ENCODE measurements around the gene DDX28.

DDX28 gene

GRCh38 chr16:68062910-68063393, 39.9 kb upstream of the DDX28 start:
- Histone ChIP-seq H3K27ac (ENCODE audit: low read depth, low read length) (no peak overlapping the region), H3K4me3 (ENCODE audit: low read length) (no peak overlapping the region), H3K9ac (ENCODE audit: low read length) (no peak overlapping the region), H3K4me1 (ENCODE audit: control insufficient read depth, insufficient read depth, low read length) (peaks cover 2% of the 10 kb centered on the region), H3K27me3 (ENCODE audit: control insufficient read depth, insufficient read depth, low read length) (no peaks in the 10 kb centered on the region), H3K36me3 (ENCODE audit: control insufficient read depth, insufficient read depth, low read length) (peaks cover 10% of the 10 kb centered on the region)

- H3K9ac ChIP-seq (ENCODE audit: low read length): no peak overlapping the region
- H3K4me3 ChIP-seq (ENCODE audit: low read length): no peak overlapping the region
- no peak overlapping the region for H3K27ac ChIP-seq (ENCODE audit: low read depth, low read length)
- no peaks in the 10 kb centered on the region for H3K27me3 ChIP-seq (ENCODE audit: control insufficient read depth, insufficient read depth, low read length)
- no peaks in the 10 kb centered on the region for H3K4me1 ChIP-seq (ENCODE audit: control insufficient read depth, insufficient read depth, low read length)
- peaks cover 10% of the 10 kb centered on the region for H3K36me3 ChIP-seq (ENCODE audit: control insufficient read depth, insufficient read depth, low read length)
Observed at GRCh38 chr16:68061396-68061795, 38.4 kb upstream of the DDX28 start.

- H3K27ac ChIP-seq (ENCODE audit: low read depth, low read length): no peak overlapping the region
- no peak overlapping the region for H3K9ac ChIP-seq (ENCODE audit: low read length)
- H3K4me3 ChIP-seq (ENCODE audit: low read length): no peak overlapping the region
- no peaks in the 10 kb centered on the region for H3K27me3 ChIP-seq (ENCODE audit: control insufficient read depth, insufficient read depth, low read length)
- H3K36me3 ChIP-seq (ENCODE audit: control insufficient read depth, insufficient read depth, low read length): peaks cover 10% of the 10 kb centered on the region
- H3K4me1 ChIP-seq (ENCODE audit: control insufficient read depth, insufficient read depth, low read length): no peaks in the 10 kb centered on the region
Observed at GRCh38 chr16:68059804-68060203, 36.8 kb upstream of the DDX28 start.

GRCh38 chr16:68055395-68055794, 32.4 kb upstream of the DDX28 start:
- H3K27ac ChIP-seq (ENCODE audit: low read depth, low read length): no peak overlapping the region
- H3K9ac ChIP-seq (ENCODE audit: low read length): no peak overlapping the region
- no peaks in the 10 kb centered on the region for H3K27me3 ChIP-seq (ENCODE audit: control insufficient read depth, insufficient read depth, low read length)
- peaks cover 5% of the 10 kb centered on the region for H3K36me3 ChIP-seq (ENCODE audit: control insufficient read depth, insufficient read depth, low read length)
- no peak overlapping the region for H3K4me3 ChIP-seq (ENCODE audit: low read length)
- H3K4me1 ChIP-seq (ENCODE audit: control insufficient read depth, insufficient read depth, low read length): no peaks in the 10 kb centered on the region

- H3K36me3 ChIP-seq (ENCODE audit: control insufficient read depth, insufficient read depth, low read length): peaks cover 8% of the 10 kb centered on the region
- H3K4me1 ChIP-seq (ENCODE audit: control insufficient read depth, insufficient read depth, low read length): no peaks in the 10 kb centered on the region
- no peak overlapping the region for H3K9ac ChIP-seq (ENCODE audit: low read length)
- no peak overlapping the region for H3K4me3 ChIP-seq (ENCODE audit: low read length)
- H3K27me3 ChIP-seq (ENCODE audit: control insufficient read depth, insufficient read depth, low read length): no peaks in the 10 kb centered on the region
- H3K27ac ChIP-seq (ENCODE audit: low read depth, low read length): no peak overlapping the region
Observed at GRCh38 chr16:68049449-68049848, 26.4 kb upstream of the DDX28 start.

GRCh38 chr16:68047987-68048386, 25.0 kb upstream of the DDX28 start:
- Histone ChIP-seq H3K4me1 (ENCODE audit: control insufficient read depth, insufficient read depth, low read length) (no peaks in the 10 kb centered on the region), H3K27ac (ENCODE audit: low read depth, low read length) (no peak overlapping the region), H3K27me3 (ENCODE audit: control insufficient read depth, insufficient read depth, low read length) (no peaks in the 10 kb centered on the region), H3K4me3 (ENCODE audit: low read length) (no peak overlapping the region), H3K36me3 (ENCODE audit: control insufficient read depth, insufficient read depth, low read length) (peaks cover 5% of the 10 kb centered on the region), H3K9ac (ENCODE audit: low read length) (no peak overlapping the region)

GRCh38 chr16:68046106-68046505, 23.1 kb upstream of the DDX28 start:
- Histone ChIP-seq H3K4me1 (ENCODE audit: control insufficient read depth, insufficient read depth, low read length) (no peaks in the 10 kb centered on the region), H3K4me3 (ENCODE audit: low read length) (no peak overlapping the region), H3K36me3 (ENCODE audit: control insufficient read depth, insufficient read depth, low read length) (peaks cover 5% of the 10 kb centered on the region), H3K27ac (ENCODE audit: low read depth, low read length) (no peak overlapping the region), H3K9ac (ENCODE audit: low read length) (no peak overlapping the region), H3K27me3 (ENCODE audit: control insufficient read depth, insufficient read depth, low read length) (no peaks in the 10 kb centered on the region)

GRCh38 chr16:68041783-68042182, 18.8 kb upstream of the DDX28 start:
- Histone ChIP-seq H3K36me3 (ENCODE audit: control insufficient read depth, insufficient read depth, low read length) (no peaks in the 10 kb centered on the region), H3K4me3 (ENCODE audit: low read length) (no peak overlapping the region), H3K27me3 (ENCODE audit: control insufficient read depth, insufficient read depth, low read length) (no peaks in the 10 kb centered on the region), H3K4me1 (ENCODE audit: control insufficient read depth, insufficient read depth, low read length) (no peaks in the 10 kb centered on the region), H3K9ac (ENCODE audit: low read length) (no peak overlapping the region), H3K27ac (ENCODE audit: low read depth, low read length) (no peak overlapping the region)

- no peaks in the 10 kb centered on the region for H3K36me3 ChIP-seq (ENCODE audit: control insufficient read depth, insufficient read depth, low read length)
- no peak overlapping the region for H3K9ac ChIP-seq (ENCODE audit: low read length)
- no peak overlapping the region for H3K27ac ChIP-seq (ENCODE audit: low read depth, low read length)
Observed at GRCh38 chr16:68040506-68041288, 17.7 kb upstream of the DDX28 start.

GRCh38 chr16:68037841-68038597, 15.0 kb upstream of the DDX28 start:
- Histone ChIP-seq H3K36me3 (ENCODE audit: control insufficient read depth, insufficient read depth, low read length) (no peaks in the 10 kb centered on the region), H3K4me1 (ENCODE audit: control insufficient read depth, insufficient read depth, low read length) (no peaks in the 10 kb centered on the region), H3K27ac (ENCODE audit: low read depth, low read length) (no peak overlapping the region), H3K4me3 (ENCODE audit: low read length) (no peak overlapping the region), H3K9ac (ENCODE audit: low read length) (no peak overlapping the region), H3K27me3 (ENCODE audit: control insufficient read depth, insufficient read depth, low read length) (no peaks in the 10 kb centered on the region)

More at GRCh38 chr16:68040506-68041288, 17.7 kb upstream of the DDX28 start:
- Histone ChIP-seq H3K27me3 (ENCODE audit: control insufficient read depth, insufficient read depth, low read length) (no peaks in the 10 kb centered on the region), H3K4me1 (ENCODE audit: control insufficient read depth, insufficient read depth, low read length) (no peaks in the 10 kb centered on the region), H3K4me3 (ENCODE audit: low read length) (no peak overlapping the region)

GRCh38 chr16:68035227-68035626, 12.2 kb upstream of the DDX28 start:
- H3K9ac ChIP-seq (ENCODE audit: low read length): no peak overlapping the region
- no peaks in the 10 kb centered on the region for H3K27me3 ChIP-seq (ENCODE audit: control insufficient read depth, insufficient read depth, low read length)
- no peaks in the 10 kb centered on the region for H3K4me1 ChIP-seq (ENCODE audit: control insufficient read depth, insufficient read depth, low read length)
- H3K27ac ChIP-seq (ENCODE audit: low read depth, low read length): no peak overlapping the region
- no peak overlapping the region for H3K4me3 ChIP-seq (ENCODE audit: low read length)
- no peaks in the 10 kb centered on the region for H3K36me3 ChIP-seq (ENCODE audit: control insufficient read depth, insufficient read depth, low read length)

- H3K4me3 ChIP-seq (ENCODE audit: low read length): no peak overlapping the region
- H3K27ac ChIP-seq (ENCODE audit: low read depth, low read length): no peak overlapping the region
- H3K27me3 ChIP-seq (ENCODE audit: control insufficient read depth, insufficient read depth, low read length): no peaks in the 10 kb centered on the region
- H3K4me1 ChIP-seq (ENCODE audit: control insufficient read depth, insufficient read depth, low read length): no peaks in the 10 kb centered on the region
- H3K36me3 ChIP-seq (ENCODE audit: control insufficient read depth, insufficient read depth, low read length): no peaks in the 10 kb centered on the region
- no peak overlapping the region for H3K9ac ChIP-seq (ENCODE audit: low read length)
Observed at GRCh38 chr16:68033101-68033500, 10.1 kb upstream of the DDX28 start.
